ENCODE data around the gene TNFRSF12A. TPM values are rescaled to one million over a fixed set of nuclear protein-coding genes. Genes with fewer than 3 reads are reported as not detected.

TNFRSF12A gene
- polyA plus RNA-seq, 2 of the 4 experiments (the other 2 are of a cell fraction), result 111 to 314 TPM

GRCh38 chr16:3025032-3026002 lies 5.1 kb downstream of the TNFRSF12A start:
- POLR2A ChIA-PET, result interaction anchor here (0.6 to 1.6 kb wide), 2 partner anchors 9 to 20 kb away, joined by 3 to 6 read pairs; partner anchors contain the start of gene MMP25

GRCh38 chr16:3026003-3026378 lies 5.8 kb downstream of the TNFRSF12A start:
- DNase-seq (ENCODE audit: low read depth in 1 of 2, low spot score in 1 of 2) (no peak), FAIRE-seq (no peak), ATAC-seq (no peak)
- Histone ChIP-seq H3K4me3 (no peak overlapping the region), H3K4me2 (no peak overlapping the region), H3K27ac (no peak overlapping the region), H3K9me3 (no peaks in the 10 kb centered on the region), H3K4me1 (peaks cover 28% of the 10 kb centered on the region)
- WGBS (ENCODE audit: missing lambda C conversion rate), result 91% methylated on average over 8 of the region's 8 CpGs
- no peak for TF ChIP-seq PHF8 (IDR thresholded peaks at IDR 0.05; ENCODE audit: borderline replicate concordance, low read depth)
- TF ChIP-seq POLR2AphosphoS2 (conservative IDR thresholded peaks at IDR 0.05; ENCODE audit: low read length), result no peak
- TF ChIP-seq MYC (IDR thresholded peaks at IDR 0.05; ENCODE audit: borderline replicate concordance, low read length), result no peak
- no peak for TF ChIP-seq ZFP36 (IDR thresholded peaks at IDR 0.05; ENCODE audit: borderline replicate concordance, partially characterized antibody)
- no peak for TF ChIP-seq CTCF (IDR thresholded peaks at IDR 0.05)
- TF ChIP-seq MAFK (IDR thresholded peaks at IDR 0.05; ENCODE audit: partially characterized antibody), result no peak
- no peak for TF ChIP-seq BHLHE40 (IDR thresholded peaks at IDR 0.05; ENCODE audit: low read depth, low read length)
- no peak for TF ChIP-seq NR3C1 (IDR thresholded peaks at IDR 0.05)
- TF ChIP-seq ESRRA (IDR thresholded peaks at IDR 0.05; ENCODE audit: borderline replicate concordance, low read length), result no peak
- no peak for TF ChIP-seq ZC3H11A (IDR thresholded peaks at IDR 0.05)
- no peak for TF ChIP-seq HOXB5 (CRISPR knock-in tag; IDR thresholded peaks at IDR 0.05)
- TF ChIP-seq PBX3 (IDR thresholded peaks at IDR 0.05), result no peak
- TF ChIP-seq MAX (IDR thresholded peaks at IDR 0.05), result no peak
- CTCF ChIA-PET, result interaction anchor here (10.8 to 11.0 kb wide), 2 partner anchors 14 to 21 kb away, joined by 178 to 214 read pairs; partner anchors contain the start of genes BICDL2 and CLDN9
- POLR2A ChIA-PET, result no interaction called here

More at GRCh38 chr16:3025032-3026002, 5.1 kb downstream of the TNFRSF12A start:
- Histone ChIP-seq H3K27ac (no peak overlapping the region), H3K4me1 (peaks cover 28% of the 10 kb centered on the region), H3K9me3 (no peaks in the 10 kb centered on the region), H3K4me2 (peak overlapping the region; percentile 89), H3K4me3 (no peak overlapping the region; the same call in 2 of the 3 replicates)
- TF ChIP-seq TP53 (CRISPR knock-in tag; IDR thresholded peaks at IDR 0.05), result 0 out of 2 replicates have a peak, but pooled peaks have one; percentile 59
- TF ChIP-seq MAZ (IDR thresholded peaks at IDR 0.05; ENCODE audit: borderline replicate concordance, low read depth, low read length), result no peak
- TF ChIP-seq MYC (IDR thresholded peaks at IDR 0.05; ENCODE audit: borderline replicate concordance, low read length), result no peak
- CTCF ChIA-PET, result interaction anchor here (0.6 to 11.0 kb wide), 4 partner anchors 15 to 126 kb away, joined by 3 to 214 read pairs (median 92); partner anchors contain the start of genes BICDL2 and CLDN9
- no peak for DNase-seq (ENCODE audit: low read depth in 1 of 2, low spot score in 1 of 2)
- FAIRE-seq, result no peak
- ATAC-seq, result no peak
- WGBS (ENCODE audit: missing lambda C conversion rate), result 93% methylated on average over 18 of the region's 18 CpGs

GRCh38 chr16:3026609-3027488 lies 6.7 kb downstream of the TNFRSF12A start:
- no peak for ATAC-seq
- POLR2A ChIA-PET, result interaction anchor here (1.0 kb wide), 1 partner anchor 13 kb away, joined by 3 read pairs; no protein-coding TSS in a partner anchor

More at GRCh38 chr16:3026609-3027488, 6.7 kb downstream of the TNFRSF12A start:
- Histone ChIP-seq H3K4me2 (no peak overlapping the region), H3K4me1 (peaks cover 28% of the 10 kb centered on the region), H3K9me3 (no peaks in the 10 kb centered on the region), H3K4me3 (no peak overlapping the region), H3K27ac (no peak overlapping the region)
- CTCF ChIA-PET, result interaction anchor here (0.6 to 11.0 kb wide), 10 partner anchors 14 to 108 kb away, joined by 3 to 214 read pairs (median 6); partner anchors contain the start of genes BICDL2, CLDN9 and ZNF213
- 91% methylated on average over 24 of the region's 24 CpGs for WGBS (ENCODE audit: missing lambda C conversion rate)
- no peak for FAIRE-seq
- DNase-seq (ENCODE audit: low read depth in 1 of 2, low spot score in 1 of 2), result no peak
- TF ChIP-seq BCL3 (IDR thresholded peaks at IDR 0.05) (no peak), HOXB13 (CRISPR knock-in tag; IDR thresholded peaks at IDR 0.05; ENCODE audit: low read depth) (no peak), POLR2AphosphoS2 (conservative IDR thresholded peaks at IDR 0.05; ENCODE audit: low read length) (peak; percentile 24; the same call in 1 of the 2 replicates)
